ENCODE data around the gene TPCN2. TPM values are rescaled to one million over a fixed set of nuclear protein-coding genes. Genes with fewer than 3 reads are reported as not detected.

The TPCN2 gene
- polyA plus RNA-seq, 3 donors = 29.3 to 52.8 (median 31.5) TPM

DNA sequence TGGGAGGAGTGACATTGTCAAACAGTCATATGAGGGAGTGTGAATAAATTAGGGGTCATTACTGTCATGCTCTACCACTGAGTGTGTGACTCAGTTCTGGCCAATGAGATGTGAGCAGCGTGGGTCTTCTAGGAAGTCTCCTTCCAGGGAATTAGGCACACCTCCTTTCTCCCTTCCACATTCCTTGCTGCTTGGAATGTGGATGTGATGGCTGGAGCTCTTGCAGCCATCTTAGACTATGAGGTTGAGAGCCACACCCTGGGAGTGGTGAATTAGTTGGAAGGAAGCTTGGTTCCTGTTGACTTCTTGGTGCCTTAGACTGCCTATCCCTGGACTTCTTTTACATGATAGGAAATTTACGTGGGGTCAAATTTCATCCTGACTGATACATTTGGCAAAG is 70.5 kb downstream of the TPCN2 start:
- no peak overlapping the region for H3K4me3 Mint-ChIP-seq
- no peak overlapping the region for H3K4me2 ChIP-seq (replicated peaks; ENCODE audit: extremely low read depth, low read length, poor library complexity, severe bottlenecking)
- WGBS (ENCODE audit: insufficient coverage) = 67% methylated on average over 1 of the region's 2 CpGs

DNA sequence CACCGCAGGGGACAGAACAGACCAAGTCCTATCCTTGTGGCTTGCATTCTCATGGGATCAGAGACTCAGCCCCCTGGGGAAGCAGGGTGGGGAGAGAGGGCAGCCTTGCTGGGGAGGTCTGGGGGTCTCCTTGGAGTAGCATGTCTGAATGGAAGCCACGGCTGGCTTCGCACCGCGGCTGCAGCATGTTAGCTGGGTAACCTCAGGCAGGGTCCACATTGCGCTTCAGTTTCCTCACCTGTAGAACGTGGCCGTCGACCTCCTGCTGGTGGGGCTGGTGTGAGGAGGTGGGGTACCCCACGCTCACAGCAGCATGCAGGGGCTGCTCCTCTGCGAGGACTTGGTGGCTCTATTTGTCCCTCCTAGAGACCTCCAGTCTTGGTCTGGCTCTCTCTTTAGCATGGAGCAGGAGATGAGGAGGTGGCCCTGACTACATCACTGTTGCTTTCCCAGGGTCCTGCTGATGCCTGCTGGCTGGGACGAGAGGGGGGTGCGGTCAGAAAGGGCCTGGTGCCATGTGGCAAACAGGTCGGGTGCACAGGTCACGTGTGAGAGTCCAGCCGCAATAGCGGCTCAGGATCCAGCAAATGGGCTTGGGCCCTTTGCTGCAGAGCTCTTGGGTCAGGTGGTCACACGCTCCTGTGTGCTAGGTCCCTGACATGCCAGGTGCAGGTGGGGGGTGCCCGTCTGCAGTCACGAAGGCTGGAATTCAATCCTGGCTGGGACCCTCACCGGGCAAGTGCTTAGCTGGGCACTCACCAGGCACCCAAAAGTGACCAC is 71.6 kb downstream of the TPCN2 start:
- H3K27ac Mint-ChIP-seq = no peak overlapping the region
- intact Hi-C loops (cut with micrococcal nuclease) = no loop called here
- no peak overlapping the region for H3K4me3 Mint-ChIP-seq

More for the DNA sequence above, 70.5 kb downstream of the TPCN2 start:
- Histone ChIP-seq H3K9me3 (replicated peaks in 1 of 2; ENCODE audit: control insufficient read depth in 1 of 2, insufficient read depth in 1 of 2, low read length in 2 of 2) (no peaks in the 10 kb centered on the region), H3K27me3 (ENCODE audit: control insufficient read depth in 2 of 2, insufficient read depth in 2 of 2, low read length in 2 of 2) (no peaks in the 10 kb centered on the region), H3K27ac (ENCODE audit: low read depth in 1 of 2, low read length in 2 of 2) (no peak overlapping the region), H3K4me1 (ENCODE audit: control insufficient read depth in 1 of 2, insufficient read depth in 2 of 2, low read length in 2 of 2) (no peaks in the 10 kb centered on the region), H2AFZ (ENCODE audit: insufficient read depth, low read depth, low read length, poor library complexity, severe bottlenecking) (no peak overlapping the region), H3K4me3 (replicated peaks in 1 of 3; ENCODE audit: low read depth in 2 of 3, low read length in 3 of 3) (no peak overlapping the region), H3K79me2 (ENCODE audit: insufficient read depth, low read length) (no peaks in the 10 kb centered on the region), H3K36me3 (replicated peaks in 1 of 2; ENCODE audit: control insufficient read depth in 1 of 2, insufficient read depth in 2 of 2, low read length in 2 of 2) (no peaks in the 10 kb centered on the region), H4K20me1 (ENCODE audit: insufficient read depth, low read length) (no peaks in the 10 kb centered on the region), H3K9ac (ENCODE audit: insufficient read depth, low read length, poor library complexity, severe bottlenecking) (no peak overlapping the region)
- peaks cover 0 to 10% (median 7%) of the 10 kb centered on the region in 3 donors for H3K27me3 Mint-ChIP-seq (ENCODE audit: low read depth in 3 of 3)
- peaks cover 0 to 8% (median 3%) of the 10 kb centered on the region in 7 donors for H3K9me3 Mint-ChIP-seq
- peaks cover 5% of the 10 kb centered on the region for H3K4me1 Mint-ChIP-seq
- H3K27ac Mint-ChIP-seq = no peak overlapping the region
- no peak for TF ChIP-seq CTCF (IDR thresholded peaks at IDR 0.05)
- H3K36me3 Mint-ChIP-seq = no peaks in the 10 kb centered on the region
- DNase-seq = no peak
- intact Hi-C loops (cut with micrococcal nuclease) = no loop called here

More for the DNA sequence above, 71.6 kb downstream of the TPCN2 start:
- no peak for DNase-seq
- Histone ChIP-seq H3K4me1 (ENCODE audit: control insufficient read depth in 1 of 2, insufficient read depth in 2 of 2, low read length in 2 of 2) (no peaks in the 10 kb centered on the region), H4K20me1 (ENCODE audit: insufficient read depth, low read length) (no peaks in the 10 kb centered on the region), H3K9ac (ENCODE audit: insufficient read depth, low read length, poor library complexity, severe bottlenecking) (no peak overlapping the region), H3K36me3 (replicated peaks in 1 of 2; ENCODE audit: control insufficient read depth in 1 of 2, insufficient read depth in 2 of 2, low read length in 2 of 2) (no peaks in the 10 kb centered on the region), H2AFZ (ENCODE audit: insufficient read depth, low read depth, low read length, poor library complexity, severe bottlenecking) (no peak overlapping the region), H3K79me2 (ENCODE audit: insufficient read depth, low read length) (no peaks in the 10 kb centered on the region), H3K4me2 (replicated peaks; ENCODE audit: extremely low read depth, low read length, poor library complexity, severe bottlenecking) (no peak overlapping the region), H3K27me3 (ENCODE audit: control insufficient read depth in 2 of 2, insufficient read depth in 2 of 2, low read length in 2 of 2) (no peaks in the 10 kb centered on the region), H3K27ac (ENCODE audit: low read depth in 1 of 2, low read length in 2 of 2) (no peak overlapping the region), H3K9me3 (replicated peaks in 1 of 2; ENCODE audit: control insufficient read depth in 1 of 2, insufficient read depth in 1 of 2, low read length in 2 of 2) (no peaks in the 10 kb centered on the region), H3K4me3 (replicated peaks in 1 of 3; ENCODE audit: low read depth in 2 of 3, low read length in 3 of 3) (no peak overlapping the region)
- Mint-ChIP-seq H3K36me3 (no peaks in the 10 kb centered on the region), H3K27me3 (ENCODE audit: low read depth in 3 of 3) (peaks cover 0 to 10% (median 5%) of the 10 kb centered on the region in 3 donors), H3K9me3 (peaks cover 0 to 8% (median 3%) of the 10 kb centered on the region in 7 donors), H3K4me1 (peaks cover 5% of the 10 kb centered on the region)
- TF ChIP-seq CTCF (IDR thresholded peaks at IDR 0.05) = no peak
- 97% methylated on average over 10 of the region's 21 CpGs for WGBS (ENCODE audit: insufficient coverage)
